Dermis microvascular lymphatic vessel endothelial cell (primary cell): ENCODE measurements around the gene FAM199X. TPM values are rescaled to one million over a fixed set of nuclear protein-coding genes. Genes with fewer than 3 reads are reported as not detected.
"Not testable (repeated sequence)": the region's sequence is repeated elsewhere in the genome, so short reads cannot be mapped to it uniquely, and the experiment has no call there.

Source experiments
- DNase-seq, 2 donors: peaks; one replicate each; pipeline versions ENCODE4 v3.0.0 to v3.0.0-alpha.2; 2010; ENCODE audit warnings: low read depth in 2 of 2
- total RNA-seq: library from RNA; depleted of rRNA; stranded (reverse); fragments of >200 nt; gene quantifications from 2 replicates; pipeline ENCODE4 v1.2.1, GENCODE V29; 2014

Gene FAM199X
- total RNA-seq, 1 donor from 2014 or later, result 22.6 TPM

DNA sequence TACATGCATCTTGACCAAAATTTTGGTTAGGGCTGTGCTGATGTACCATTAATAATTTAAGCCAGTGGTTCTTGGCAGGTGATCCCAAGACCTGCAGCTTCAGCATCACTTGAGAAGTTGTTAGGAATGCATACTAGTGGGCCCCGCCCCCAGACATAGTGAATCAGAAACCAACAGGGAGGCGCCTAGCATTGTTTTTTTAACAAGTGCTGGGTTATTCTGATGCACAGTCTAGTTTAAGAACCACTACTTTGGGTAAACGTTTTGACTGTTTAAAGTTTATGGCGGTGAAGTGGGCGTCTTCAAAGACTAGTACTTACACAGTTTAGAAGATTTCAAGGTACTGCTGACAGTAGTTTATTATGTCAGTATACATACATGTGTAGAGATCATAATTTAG is 23.6 kb downstream of the FAM199X start:
- no peak for DNase-seq

DNA sequence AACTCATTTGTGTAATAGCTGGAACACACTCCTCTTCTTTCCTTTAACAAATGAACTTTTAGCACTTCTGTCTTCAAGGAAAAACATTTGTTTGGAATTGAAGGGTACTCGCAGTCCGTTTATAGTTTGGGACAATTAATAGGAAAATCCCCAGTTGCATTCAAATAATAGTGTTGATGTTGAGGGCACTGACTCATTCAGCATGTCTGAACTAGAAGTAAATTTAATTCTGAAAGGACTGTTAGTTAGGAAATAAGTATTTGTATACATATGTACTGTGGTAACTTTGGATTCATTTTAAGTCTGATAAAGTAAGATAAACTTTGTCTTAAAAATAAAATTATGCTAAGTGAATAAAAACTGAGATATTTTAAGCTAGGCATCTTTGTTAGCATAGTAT is 27.2 kb downstream of the FAM199X start:
- peak in 1 of 2 donors; percentile 10 for DNase-seq

DNA sequence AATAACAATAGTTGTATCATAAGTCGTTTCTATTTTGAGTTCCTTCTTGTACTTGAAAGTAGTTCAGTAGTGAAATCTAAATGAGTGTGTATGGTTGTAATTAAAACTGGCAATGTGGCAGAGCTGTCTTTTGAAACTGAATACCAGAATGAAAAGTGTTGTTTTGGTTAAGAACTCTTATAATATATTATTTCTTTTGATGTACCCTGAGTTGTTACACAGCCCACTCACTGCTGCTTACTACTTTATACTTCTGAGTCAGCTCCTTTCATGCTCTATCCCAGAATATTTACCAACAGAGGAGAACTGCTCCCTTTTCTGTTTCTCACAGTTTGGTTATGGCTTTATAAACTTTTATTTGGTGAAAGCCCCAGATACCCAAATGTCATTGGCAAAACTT is 28.8 kb downstream of the FAM199X start:
- no peak for DNase-seq

DNA sequence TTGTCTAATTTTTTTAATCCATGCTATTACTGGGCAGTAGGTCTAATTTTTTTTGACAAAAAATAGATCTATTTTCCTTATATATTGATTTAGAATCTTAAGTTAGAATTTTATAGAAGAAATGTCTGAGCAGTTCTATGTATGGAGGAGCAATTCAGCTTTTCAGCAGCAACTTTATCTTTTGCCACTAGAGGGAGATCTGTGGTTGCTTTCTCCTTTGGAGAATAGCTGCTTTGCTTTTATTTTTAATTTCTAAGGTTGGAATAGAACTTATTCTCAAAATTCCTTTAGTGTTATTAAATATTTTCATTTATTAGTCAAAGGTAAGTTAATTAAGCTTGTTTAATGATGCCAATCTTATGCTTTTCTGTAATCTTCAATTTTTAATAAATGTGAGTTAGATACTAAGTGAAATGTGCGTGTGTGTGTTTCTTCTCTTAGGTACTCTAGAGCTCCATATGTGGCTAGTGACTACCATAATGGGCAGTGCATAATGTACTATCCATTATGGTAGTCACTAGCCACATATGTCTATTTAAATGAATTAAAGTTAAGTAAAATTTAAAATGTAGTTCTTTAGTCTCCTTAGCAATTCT is 29.3 kb downstream of the FAM199X start:
- DNase-seq, result peak; percentile 22 to 33

DNA sequence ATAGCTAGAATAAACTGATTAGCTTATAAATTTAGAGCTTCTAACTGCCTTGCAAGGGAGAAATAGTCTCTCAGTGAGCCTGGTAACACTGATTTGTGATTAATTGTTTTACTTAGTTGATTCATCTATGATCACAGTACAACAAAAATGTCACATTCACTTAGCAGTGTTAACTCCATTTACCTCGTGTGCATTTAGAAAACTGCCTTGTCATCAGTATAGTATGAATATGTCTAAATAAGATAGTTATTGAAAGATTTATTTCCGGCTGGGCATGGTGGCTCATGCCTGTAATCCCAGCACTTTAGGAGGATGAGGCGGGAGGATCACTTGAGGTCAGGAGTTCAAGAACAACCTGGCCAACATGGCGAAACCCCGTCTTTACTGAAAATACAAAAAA is 39.3 kb downstream of the FAM199X start:
- DNase-seq, result no peak

DNA sequence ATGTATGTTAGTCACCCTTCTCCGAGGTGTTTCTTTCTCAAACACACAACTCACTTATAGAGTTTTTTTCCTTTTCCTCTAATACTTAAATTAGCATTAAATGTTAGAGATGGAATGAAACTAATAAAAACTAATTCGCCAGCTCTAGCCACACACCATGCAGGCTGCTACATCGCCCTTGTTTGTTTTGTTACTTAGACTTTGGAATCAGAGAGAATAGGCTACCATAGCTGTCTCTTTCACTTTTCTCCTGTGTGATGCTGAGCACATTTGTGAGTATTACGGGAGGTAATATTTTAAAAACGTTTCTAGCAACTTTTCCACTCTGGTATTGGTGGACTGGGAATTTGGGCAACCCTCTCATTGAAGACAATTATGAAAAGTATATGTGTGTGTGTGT is 44.9 kb downstream of the FAM199X start:
- no peak for DNase-seq

DNA sequence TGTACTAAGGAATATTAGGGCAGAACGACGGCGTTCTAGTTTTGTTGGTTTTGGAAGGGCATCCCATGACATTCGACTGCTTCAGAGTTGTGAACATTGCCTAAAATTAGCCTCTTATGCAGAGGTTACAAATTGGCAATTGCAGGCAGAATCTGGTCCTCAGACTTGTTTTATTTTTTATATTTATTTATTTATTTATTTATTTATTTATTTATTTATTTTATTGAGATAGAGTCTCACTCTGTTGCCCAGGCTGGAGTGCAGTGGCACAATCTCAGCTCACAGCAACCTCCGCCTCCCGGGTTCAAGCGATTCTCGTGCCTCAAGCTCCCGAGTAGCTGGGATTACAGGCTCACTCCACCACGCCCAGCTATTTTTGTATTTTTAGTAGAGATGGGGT is 63.8 kb downstream of the FAM199X start:
- DNase-seq, result not testable (repeated sequence)

Other genes starting within 250 kb of the FAM199X start
- 2.8 and 8.3 TPM in 2 replicates for gene TMSB15B, start 203.8 kb upstream of the FAM199X start, total RNA-seq
- not detected in 2 replicates for gene H2BW1, start 152.7 kb upstream of the FAM199X start, total RNA-seq
- gene H2BW2, start 126.5 kb upstream of the FAM199X start, total RNA-seq, result not detected in 2 replicates
- gene TMSB15C, start 90.2 kb upstream of the FAM199X start, total RNA-seq, result 4.7 and 10.9 TPM in 2 replicates
- gene ZCCHC18, start 53.9 kb upstream of the FAM199X start, total RNA-seq, result 1.2 and 3.3 TPM in 2 replicates
- 7.6 and 8.5 TPM in 2 replicates for gene SLC25A53, start 9.4 kb upstream of the FAM199X start, total RNA-seq
- under 0.01 and 0.13 TPM in 2 replicates for gene ESX1, start 88.5 kb downstream of the FAM199X start, total RNA-seq